Activated naive CD4-positive, alpha-beta T cell treated with anti-CD3 and anti-CD28 coated beads for 36 hours (primary cell): Measurements from ENCODE around the gene GTPBP4. TPM values are rescaled to one million over a fixed set of nuclear protein-coding genes. Genes with fewer than 3 reads are reported as not detected.
"Not testable (repeated sequence)": the region's sequence is repeated elsewhere in the genome, so short reads cannot be mapped to it uniquely, and the experiment has no call there.

Experiments used
- CTCF ChIA-PET: fragments of 350-600 bp; sonication (Branson Sonifier 250); formaldehyde crosslinking; loops from one replicate; lab custom pipeline; 2021; ENCODE audit warnings: antibody characterized with exemption; lab: Charles Lee
- DNase-seq: peaks from one replicate; pipeline ENCODE4 v3.0.0-alpha.2; 2020
- H3K27ac Mint-ChIP-seq: one replicate; pipeline ENCODE4 v1.8.0; 2021; ENCODE audit warnings: mild to moderate bottlenecking, mixed read lengths
- H3K27me3 Mint-ChIP-seq: one replicate; pipeline ENCODE4 v1.8.0; 2021; ENCODE audit warnings: low read depth, mixed read lengths
- H3K36me3 Mint-ChIP-seq: one replicate; pipeline ENCODE4 v1.8.0; 2021; ENCODE audit warnings: low read depth, mixed read lengths
- H3K4me1 Mint-ChIP-seq: one replicate; pipeline ENCODE4 v1.8.0; 2021; ENCODE audit warnings: low read depth, mixed read lengths
- H3K4me3 Mint-ChIP-seq: one replicate; pipeline ENCODE4 v1.8.0; 2021; ENCODE audit warnings: mild to moderate bottlenecking, moderate library complexity, mixed read lengths
- H3K9me3 Mint-ChIP-seq: one replicate; pipeline ENCODE4 v1.8.0; 2021; ENCODE audit warnings: mixed read lengths
- intact Hi-C: fragments of 100-400 bp; cut with micrococcal nuclease; formaldehyde crosslinking; loops from one replicate; pipeline ENCODE4 v1.15.1; 2023
- total RNA-seq, 2 experiments: library from RNA; stranded (reverse); gene quantifications; one replicate each; pipeline ENCODE4 v1.2.3, GENCODE V29; 2021

The GTPBP4 gene
- total RNA-seq, 2 experiments from 2014 or later = 98.3 to 98.9 TPM

DNA sequence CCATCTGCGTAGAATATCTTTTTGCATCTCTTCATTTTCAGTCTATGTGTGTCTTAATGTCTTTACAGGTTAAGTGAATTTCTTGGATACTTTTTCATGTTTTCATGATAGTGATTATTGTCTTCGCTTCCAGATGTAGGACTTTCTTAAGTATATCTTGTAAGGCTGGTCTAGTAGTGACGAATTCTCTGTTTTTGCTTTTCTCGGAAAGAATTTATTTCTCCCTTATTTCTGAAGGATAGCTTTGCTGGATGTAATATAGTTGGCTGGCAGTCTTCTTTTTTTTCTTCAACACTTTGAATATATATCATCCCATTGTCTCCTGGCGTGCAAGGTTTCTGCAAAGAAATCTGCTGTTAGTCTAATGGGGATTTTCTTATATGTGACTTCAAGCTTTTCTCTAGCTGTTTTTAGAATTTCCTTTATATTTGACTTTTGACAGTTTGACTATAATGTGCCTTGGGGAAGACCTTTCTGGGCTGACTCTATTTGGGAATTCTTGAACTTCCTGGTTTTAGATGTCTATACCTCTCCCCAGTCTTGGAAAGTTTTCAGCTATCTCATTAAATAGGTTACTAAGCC lies 14.3 kb downstream of the GTPBP4 start:
- H3K27ac Mint-ChIP-seq = no peak overlapping the region
- CTCF ChIA-PET = interaction anchor here (0.9 kb wide), 1 partner anchor 34 kb away, joined by 3 read pairs; no protein-coding TSS in a partner anchor
- H3K4me3 Mint-ChIP-seq = no peak overlapping the region
- H3K4me1 Mint-ChIP-seq = peaks cover 14% of the 10 kb centered on the region
- no peak for DNase-seq
- intact Hi-C loops = loop anchor here (10.0 kb wide), 1 partner anchor 168 kb away; no protein-coding TSS in a partner anchor
- H3K9me3 Mint-ChIP-seq = peaks cover 8% of the 10 kb centered on the region
- peaks cover 75% of the 10 kb centered on the region for H3K36me3 Mint-ChIP-seq
- no peaks in the 10 kb centered on the region for H3K27me3 Mint-ChIP-seq

DNA sequence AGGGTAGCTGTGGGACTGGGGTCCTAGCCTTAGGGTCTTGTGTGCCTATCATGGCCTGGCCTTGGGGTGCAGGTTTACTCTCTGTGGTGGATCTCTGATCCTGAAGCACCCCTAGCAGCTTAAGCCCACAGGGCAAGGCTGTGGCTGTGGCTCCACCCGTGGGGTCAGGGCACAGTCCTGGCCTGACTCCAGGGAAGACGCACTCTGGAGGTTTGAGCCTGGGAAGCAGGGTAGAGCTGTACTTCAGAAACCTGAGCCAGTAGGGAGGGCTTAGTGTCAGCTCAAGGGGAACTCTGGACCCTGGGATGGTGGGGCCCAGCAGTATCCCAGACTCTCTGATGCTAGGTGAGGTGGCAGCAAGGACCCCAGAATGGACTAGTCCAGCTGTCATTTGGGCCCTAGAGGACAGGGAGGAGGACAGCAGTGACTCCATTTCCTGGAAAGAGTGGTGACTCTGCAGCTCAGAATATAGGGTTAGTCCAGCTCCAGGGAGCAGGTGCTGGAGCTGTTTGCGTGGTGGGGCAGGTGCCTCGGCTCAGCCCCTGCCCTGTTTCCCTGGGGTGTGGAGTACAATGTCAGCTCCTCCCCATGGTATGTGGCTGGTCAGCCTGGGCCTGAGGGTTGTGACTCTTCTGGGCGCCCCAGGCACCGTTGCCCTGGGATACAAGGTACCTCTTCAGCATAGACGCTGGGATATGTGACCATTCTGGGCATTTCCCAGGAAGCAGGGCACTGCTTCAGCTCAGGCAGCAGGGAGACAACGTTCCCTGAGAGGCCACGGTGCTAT lies 15.8 kb downstream of the GTPBP4 start:
- intact Hi-C loops = loop anchor here (10.0 kb wide), 1 partner anchor 169 kb away; no protein-coding TSS in a partner anchor
- Mint-ChIP-seq H3K4me3 (no peak overlapping the region), H3K27ac (no peak overlapping the region), H3K27me3 (no peaks in the 10 kb centered on the region), H3K9me3 (peaks cover 8% of the 10 kb centered on the region), H3K36me3 (peaks cover 69% of the 10 kb centered on the region), H3K4me1 (peaks cover 14% of the 10 kb centered on the region)
- no peak for DNase-seq
- CTCF ChIA-PET = no interaction called here

DNA sequence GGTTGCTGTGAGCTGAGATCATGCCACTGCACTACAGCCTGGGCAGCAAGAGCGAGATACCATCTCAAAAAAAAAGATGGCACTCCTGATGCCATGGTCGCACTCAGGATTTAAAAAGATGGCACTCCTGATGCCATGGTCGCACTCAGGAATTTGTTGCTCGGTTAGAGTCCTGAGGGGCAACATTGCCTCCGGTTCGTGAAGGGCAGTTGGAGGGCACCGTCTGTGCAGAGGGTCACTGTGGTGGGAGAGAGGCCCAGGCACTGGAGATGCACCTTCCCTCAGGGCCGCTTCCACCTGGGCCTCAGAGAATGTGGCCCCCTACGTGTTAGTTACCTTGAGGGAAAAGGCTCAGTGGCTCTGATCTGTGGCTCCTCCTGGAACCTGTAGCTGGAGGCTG lies 18.3 kb downstream of the GTPBP4 start:
- no peaks in the 10 kb centered on the region for H3K27me3 Mint-ChIP-seq
- intact Hi-C loops = loop anchor here (10.0 kb wide), 1 partner anchor 172 kb away; no protein-coding TSS in a partner anchor
- CTCF ChIA-PET = no interaction called here
- peaks cover 65% of the 10 kb centered on the region for H3K36me3 Mint-ChIP-seq
- H3K27ac Mint-ChIP-seq = no peak overlapping the region
- no peak overlapping the region for H3K4me3 Mint-ChIP-seq
- peaks cover 1% of the 10 kb centered on the region for H3K9me3 Mint-ChIP-seq
- peaks cover 9% of the 10 kb centered on the region for H3K4me1 Mint-ChIP-seq
- no peak for DNase-seq

DNA sequence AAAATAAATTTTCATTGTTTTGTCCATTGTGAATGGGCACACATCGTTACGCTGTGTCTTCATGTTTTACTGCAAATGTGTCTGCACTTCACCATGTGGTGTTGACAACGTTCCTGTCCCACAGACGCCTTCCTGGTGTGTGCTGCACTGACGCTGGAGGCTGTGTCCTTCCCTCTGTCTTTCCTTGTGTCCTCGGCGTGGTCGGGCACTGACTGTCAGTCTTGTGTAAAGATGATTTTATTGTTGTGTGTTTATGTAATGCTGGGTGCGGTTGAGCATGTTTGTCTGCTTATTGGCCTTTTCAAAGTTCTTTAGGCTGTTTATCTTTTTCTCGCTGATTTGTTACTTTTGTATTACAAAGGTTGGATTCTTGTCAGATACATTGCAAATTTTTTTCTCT lies 19.3 kb downstream of the GTPBP4 start:
- peaks cover 5% of the 10 kb centered on the region for H3K4me1 Mint-ChIP-seq
- no peak overlapping the region for H3K4me3 Mint-ChIP-seq
- no peaks in the 10 kb centered on the region for H3K9me3 Mint-ChIP-seq
- H3K27ac Mint-ChIP-seq = no peak overlapping the region
- CTCF ChIA-PET = no interaction called here
- intact Hi-C loops = loop anchor here (10.0 kb wide), 1 partner anchor 173 kb away; no protein-coding TSS in a partner anchor
- H3K36me3 Mint-ChIP-seq = peaks cover 65% of the 10 kb centered on the region
- H3K27me3 Mint-ChIP-seq = no peaks in the 10 kb centered on the region
- no peak for DNase-seq

DNA sequence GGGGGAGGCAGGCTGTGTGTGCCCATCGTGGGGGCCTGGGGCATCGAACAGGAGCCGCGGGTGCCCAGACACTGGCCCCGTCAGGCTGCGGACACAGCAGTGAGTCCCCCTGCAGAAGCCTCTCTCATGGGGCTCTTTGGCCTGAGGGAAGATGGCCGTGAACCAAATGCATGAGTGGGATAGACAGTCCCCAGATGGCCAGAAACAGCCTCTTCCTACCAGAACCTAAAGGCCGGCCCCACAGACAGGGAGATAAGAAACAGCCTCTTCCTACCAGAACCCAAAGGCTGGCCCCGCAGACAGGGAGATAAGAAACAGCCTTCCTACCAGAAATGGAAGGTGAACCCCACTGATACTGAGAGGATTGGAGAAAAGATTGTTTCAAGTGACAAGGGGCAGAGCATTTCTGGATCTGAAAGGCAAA lies 20.8 kb downstream of the GTPBP4 start:
- CTCF ChIA-PET = no interaction called here
- DNase-seq = no peak
- H3K27me3 Mint-ChIP-seq = no peaks in the 10 kb centered on the region
- peak overlapping the region; percentile 60 for H3K27ac Mint-ChIP-seq
- no peak overlapping the region for H3K4me3 Mint-ChIP-seq
- peaks cover 5% of the 10 kb centered on the region for H3K4me1 Mint-ChIP-seq
- intact Hi-C loops = loop anchor here (10.0 kb wide), 1 partner anchor 174 kb away; no protein-coding TSS in a partner anchor
- no peaks in the 10 kb centered on the region for H3K9me3 Mint-ChIP-seq
- H3K36me3 Mint-ChIP-seq = peaks cover 59% of the 10 kb centered on the region

DNA sequence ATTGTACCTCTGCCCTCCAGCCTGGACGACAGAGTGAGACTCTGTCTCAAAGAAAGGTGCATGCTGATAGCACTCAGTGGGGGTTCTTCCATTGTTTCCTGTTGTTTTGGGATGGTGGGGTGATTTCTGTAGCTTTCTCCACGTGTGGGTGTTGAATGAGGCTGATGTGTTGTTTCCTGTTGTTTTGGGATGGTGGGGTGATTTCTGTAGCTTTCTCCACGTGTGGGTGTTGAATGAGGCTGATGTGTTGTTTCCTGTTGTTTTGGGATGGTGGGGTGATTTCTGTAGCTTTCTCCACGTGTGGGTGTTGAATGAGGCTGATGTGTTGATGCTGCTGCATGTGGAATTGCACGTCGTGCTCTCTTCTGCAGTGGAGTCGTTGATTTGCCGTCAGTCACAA lies 21.7 kb downstream of the GTPBP4 start:
- CTCF ChIA-PET, H3K4me1 Mint-ChIP-seq, DNase-seq, H3K27ac Mint-ChIP-seq, H3K27me3 Mint-ChIP-seq, H3K4me3 Mint-ChIP-seq, H3K9me3 Mint-ChIP-seq: not testable (repeated sequence)
- intact Hi-C loops = loop anchor here (10.0 kb wide), 1 partner anchor 175 kb away; no protein-coding TSS in a partner anchor
- H3K36me3 Mint-ChIP-seq = peaks cover 61% of the 10 kb centered on the region

DNA sequence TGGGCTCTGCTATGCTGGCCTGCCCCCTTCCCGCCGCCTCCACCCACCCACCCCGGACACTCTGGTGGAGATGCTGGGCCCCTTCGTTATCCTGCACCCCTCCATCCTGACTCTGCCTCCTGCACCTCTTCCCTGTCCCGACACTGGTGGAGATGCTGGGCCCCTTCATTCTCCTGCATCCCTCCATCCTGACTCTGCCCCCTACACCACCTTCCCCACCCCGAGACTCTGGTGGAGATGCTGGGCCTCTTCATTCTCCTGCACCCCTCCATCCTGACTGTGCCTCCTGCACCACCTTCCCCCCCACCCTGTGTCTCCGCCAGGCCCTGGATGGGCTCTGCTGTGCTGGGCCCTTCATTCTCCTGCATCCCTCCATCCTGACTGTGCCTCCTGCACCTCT lies 22.5 kb downstream of the GTPBP4 start:
- DNase-seq = no peak
- Mint-ChIP-seq H3K4me3 (no peak overlapping the region), H3K27me3 (no peaks in the 10 kb centered on the region), H3K4me1 (peaks cover 5% of the 10 kb centered on the region), H3K27ac (no peak overlapping the region), H3K9me3 (no peaks in the 10 kb centered on the region), H3K36me3 (peaks cover 57% of the 10 kb centered on the region)
- CTCF ChIA-PET = no interaction called here
- intact Hi-C loops = no loop called here

DNA sequence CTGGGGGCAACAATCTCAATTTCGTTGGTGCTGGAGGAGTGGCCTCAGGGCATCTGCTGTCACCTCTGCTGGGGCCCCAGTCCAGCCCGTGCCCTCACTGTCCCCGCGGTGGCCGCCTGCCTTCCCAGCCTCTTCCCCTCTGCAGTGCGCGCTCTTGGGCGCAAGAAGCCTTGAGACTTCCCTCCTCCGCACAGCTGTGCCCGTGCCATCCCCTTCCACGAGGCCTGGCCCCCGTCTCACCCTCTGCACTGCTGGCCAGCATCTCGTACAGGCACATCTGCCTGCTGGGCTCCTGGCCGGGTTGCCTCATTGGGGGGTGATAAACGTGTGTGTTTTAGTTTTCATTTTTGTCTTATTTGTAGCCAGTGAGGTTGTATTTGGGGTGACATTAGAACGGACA lies 23.5 kb downstream of the GTPBP4 start:
- Mint-ChIP-seq H3K36me3 (peaks cover 63% of the 10 kb centered on the region), H3K4me1 (peaks cover 5% of the 10 kb centered on the region), H3K27ac (no peak overlapping the region), H3K4me3 (no peak overlapping the region), H3K27me3 (no peaks in the 10 kb centered on the region), H3K9me3 (no peaks in the 10 kb centered on the region)
- DNase-seq = no peak
- CTCF ChIA-PET = no interaction called here
- intact Hi-C loops = no loop called here

DNA sequence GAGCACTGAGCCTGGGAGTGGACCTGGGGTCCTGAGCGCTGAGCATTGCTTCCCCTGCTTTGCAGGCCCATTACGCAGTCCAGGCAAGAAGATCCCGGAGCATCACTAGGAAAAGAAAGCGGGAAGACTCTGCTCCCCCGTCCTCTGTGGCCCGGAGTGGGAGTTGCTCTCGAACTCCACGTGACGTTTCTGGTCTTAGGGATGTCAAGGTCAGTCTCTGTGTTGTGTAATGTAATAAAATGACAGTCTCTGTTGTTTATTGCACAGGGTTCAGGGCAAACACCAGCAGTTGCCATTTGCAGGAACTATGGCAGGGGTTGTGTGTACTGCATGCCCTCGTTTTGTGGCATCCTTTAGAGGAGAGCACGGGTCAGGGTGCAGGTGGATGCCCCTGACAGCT lies 27.5 kb downstream of the GTPBP4 start:
- Mint-ChIP-seq H3K9me3 (no peaks in the 10 kb centered on the region), H3K4me3 (no peak overlapping the region), H3K27ac (no peak overlapping the region), H3K36me3 (peaks cover 70% of the 10 kb centered on the region), H3K27me3 (no peaks in the 10 kb centered on the region), H3K4me1 (no peaks in the 10 kb centered on the region)
- CTCF ChIA-PET = no interaction called here
- intact Hi-C loops = no loop called here
- DNase-seq = no peak

DNA sequence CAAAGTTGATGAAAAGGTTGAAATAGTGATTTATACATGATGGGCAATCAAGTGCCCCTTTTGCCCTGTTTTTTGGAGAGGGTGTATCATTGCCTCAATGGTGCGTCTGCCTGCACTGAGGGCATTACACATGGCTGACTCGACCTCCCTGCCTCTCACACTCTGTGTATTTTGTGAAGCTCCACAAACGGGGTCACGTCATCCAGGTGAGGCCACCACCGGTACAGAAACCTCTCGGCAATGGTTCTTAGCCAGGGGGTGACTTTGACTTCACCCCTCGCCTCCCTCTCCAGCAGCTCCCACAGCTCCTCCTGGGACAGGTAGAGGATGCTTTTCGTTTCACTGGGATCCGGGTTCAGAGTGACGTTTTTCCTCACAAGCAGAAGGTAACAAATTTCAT lies 31.1 kb downstream of the GTPBP4 start:
- H3K27ac Mint-ChIP-seq = no peak overlapping the region
- no peaks in the 10 kb centered on the region for H3K4me1 Mint-ChIP-seq
- no peaks in the 10 kb centered on the region for H3K9me3 Mint-ChIP-seq
- H3K4me3 Mint-ChIP-seq = no peak overlapping the region
- intact Hi-C loops = no loop called here
- DNase-seq = no peak
- H3K27me3 Mint-ChIP-seq = no peaks in the 10 kb centered on the region
- peaks cover 56% of the 10 kb centered on the region for H3K36me3 Mint-ChIP-seq
- CTCF ChIA-PET = no interaction called here

DNA sequence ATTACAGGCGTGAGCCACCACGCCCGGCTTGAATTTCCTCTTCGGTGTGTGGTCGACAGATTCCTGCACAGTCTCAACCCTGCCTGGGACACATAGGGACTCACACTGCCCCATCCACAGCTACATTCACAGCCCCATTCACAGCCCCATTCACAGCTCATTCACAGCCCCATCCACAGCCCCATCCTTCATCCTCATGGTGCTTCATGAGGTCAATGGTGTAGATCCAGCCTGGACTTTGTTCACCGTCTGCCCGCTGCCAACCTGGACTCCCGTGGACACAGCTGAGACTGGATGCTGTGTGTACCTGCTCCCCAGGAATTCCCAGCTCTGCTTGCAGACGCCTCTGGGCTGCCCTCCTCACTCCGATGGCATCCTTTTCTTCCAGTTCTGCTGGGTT lies 32.2 kb downstream of the GTPBP4 start:
- DNase-seq = no peak
- Mint-ChIP-seq H3K27me3 (no peaks in the 10 kb centered on the region), H3K4me3 (no peak overlapping the region), H3K4me1 (no peaks in the 10 kb centered on the region), H3K9me3 (no peaks in the 10 kb centered on the region), H3K27ac (no peak overlapping the region), H3K36me3 (peaks cover 60% of the 10 kb centered on the region)
- CTCF ChIA-PET = no interaction called here
- intact Hi-C loops = no loop called here

DNA sequence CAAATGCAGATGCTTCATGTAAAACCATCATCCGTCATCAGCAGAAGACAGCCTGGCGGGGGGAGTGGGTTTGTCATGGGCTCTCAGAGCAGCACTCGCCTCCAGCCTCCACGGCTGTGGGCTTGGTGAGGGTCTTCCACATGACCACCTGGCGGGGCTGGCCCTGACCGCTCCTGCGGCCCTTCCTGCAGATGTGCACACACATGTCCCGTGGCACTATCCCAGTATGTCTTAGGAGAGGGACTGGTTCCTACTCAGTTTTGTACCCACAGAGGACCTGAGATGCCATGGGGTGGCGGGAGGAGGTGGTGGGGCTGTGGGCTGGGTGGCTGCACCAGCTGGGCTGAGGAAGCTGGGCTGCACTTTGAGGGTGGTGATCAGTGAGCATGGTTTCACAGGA lies 32.7 kb downstream of the GTPBP4 start:
- Mint-ChIP-seq H3K4me1 (no peaks in the 10 kb centered on the region), H3K4me3 (no peak overlapping the region), H3K9me3 (no peaks in the 10 kb centered on the region), H3K27ac (no peak overlapping the region), H3K27me3 (no peaks in the 10 kb centered on the region), H3K36me3 (peaks cover 58% of the 10 kb centered on the region)
- no peak for DNase-seq
- intact Hi-C loops = no loop called here
- CTCF ChIA-PET = no interaction called here

DNA sequence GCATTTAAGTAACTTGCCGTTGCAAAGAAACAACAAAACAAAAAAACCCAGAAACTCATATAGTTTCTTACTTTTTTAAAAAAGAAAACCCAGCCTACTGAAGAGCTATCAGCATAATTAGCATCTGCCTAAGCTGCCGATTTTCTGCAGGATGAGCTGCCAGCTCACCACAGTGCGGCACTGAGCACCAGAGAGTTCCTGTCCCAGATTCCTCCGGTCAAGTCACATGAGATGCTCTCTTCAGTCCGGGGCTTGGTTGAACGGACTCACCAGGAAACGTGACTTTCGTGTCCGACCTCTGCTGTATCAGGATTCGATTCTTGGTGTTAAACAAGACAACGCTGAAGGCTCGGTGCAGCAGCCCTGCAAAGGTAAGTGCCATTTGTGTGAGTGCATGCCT lies 34.2 kb downstream of the GTPBP4 start:
- H3K27ac Mint-ChIP-seq = no peak overlapping the region
- no peaks in the 10 kb centered on the region for H3K9me3 Mint-ChIP-seq
- H3K4me1 Mint-ChIP-seq = no peaks in the 10 kb centered on the region
- intact Hi-C loops = no loop called here
- H3K4me3 Mint-ChIP-seq = no peak overlapping the region
- CTCF ChIA-PET = no interaction called here
- DNase-seq = no peak
- H3K36me3 Mint-ChIP-seq = peaks cover 47% of the 10 kb centered on the region
- H3K27me3 Mint-ChIP-seq = no peaks in the 10 kb centered on the region
